OCI-LY7 (cell line): ENCODE data around the gene DDIAS. TPM values are rescaled to one million over a fixed set of nuclear protein-coding genes. Genes with fewer than 3 reads are reported as not detected.

Experiments
- BruUV-seq: library from RNA; stranded (reverse); fragments of 400-500 nt; replicated peaks from 2 replicates; lab custom pipeline; 2021; lab: Mats Ljungman, UMichigan
- CTCF ChIA-PET: fragments of 300-600 bp; sonication (Branson Sonifier 250); formaldehyde crosslinking; loops from one replicate; lab custom pipeline; 2022; ENCODE audit warnings: antibody characterized with exemption; ENCODE audit not compliant: unreplicated experiment; lab: Charles Lee
- POLR2A ChIA-PET: fragments of 300-600 bp; sonication (Branson Sonifier 250); formaldehyde crosslinking; loops from one replicate; lab custom pipeline; 2022; ENCODE audit warnings: antibody characterized with exemption; lab: Charles Lee
- DNase-seq: peaks from one replicate; pipeline ENCODE4 v3.0.0-alpha.2; 2015; ENCODE audit warnings: low spot score
- H2AFZ ChIP-seq: fragments of 200-600 bp; sonication (generic), shearing (Covaris generic); 2 replicates; pipeline ENCODE4 v1.6.1; 2014; ENCODE audit warnings: mild to moderate bottlenecking, antibody characterized with exemption, low read length, moderate library complexity
- H3K27ac ChIP-seq: fragments of 200-600 bp; sonication (generic); 2 replicates; pipeline ENCODE4 v1.5.1; 2014; ENCODE audit warnings: mixed run types, low read depth, mild to moderate bottlenecking, moderate library complexity, low read length, inconsistent platforms; ENCODE audit not compliant: poor library complexity, severe bottlenecking
- H3K36me3 ChIP-seq: fragments of 200-600 bp; sonication (generic); 2 replicates; pipeline ENCODE4 v1.6.1; 2014; ENCODE audit warnings: mild to moderate bottlenecking, antibody characterized with exemption, low read length, moderate library complexity, mixed read lengths; ENCODE audit not compliant: insufficient read depth
- H3K4me1 ChIP-seq: fragments of 200-600 bp; sonication (generic); 2 replicates; pipeline ENCODE4 v1.5.1; 2014; ENCODE audit warnings: mild to moderate bottlenecking, low read length; ENCODE audit not compliant: insufficient read depth, poor library complexity, severe bottlenecking
- H3K4me2 ChIP-seq: fragments of 200-600 bp; sonication (generic); 2 replicates; pipeline ENCODE4 v1.6.1; 2014; ENCODE audit warnings: mild to moderate bottlenecking, low read length
- H3K4me3 ChIP-seq: fragments of 200-600 bp; sonication (generic); 2 replicates; pipeline ENCODE4 v1.5.1; 2014; ENCODE audit warnings: mild to moderate bottlenecking, low read depth, low read length; ENCODE audit not compliant: poor library complexity, severe bottlenecking
- H3K79me2 ChIP-seq: fragments of 200-600 bp; sonication (generic); 2 replicates; pipeline ENCODE4 v1.6.1; 2016; ENCODE audit warnings: low read depth, mild to moderate bottlenecking, low read length, moderate library complexity, mixed read lengths; ENCODE audit not compliant: insufficient read depth
- H3K9me2 ChIP-seq: fragments of 200-600 bp; sonication (generic); 2 replicates; pipeline ENCODE4 v1.6.1; 2016; ENCODE audit warnings: mild to moderate bottlenecking, low read length, mixed read lengths; ENCODE audit not compliant: insufficient read depth
- H3K9me3 ChIP-seq: fragments of 200-600 bp; sonication (generic); 2 replicates; pipeline ENCODE4 v1.6.1; 2014; ENCODE audit warnings: mild to moderate bottlenecking, mixed run types, low read length, mixed read lengths
- H4K20me1 ChIP-seq: fragments of 200-600 bp; sonication (generic); 2 replicates; pipeline ENCODE4 v1.6.1; 2014; ENCODE audit warnings: mild to moderate bottlenecking, antibody characterized with exemption, low read length, moderate library complexity, mixed read lengths; ENCODE audit not compliant: insufficient read depth
- EZH2phosphoT487 ChIP-seq: fragments of 200-600 bp; sonication (generic); IDR thresholded peaks from 2 replicates; pipeline ENCODE4 v1.6.1; 2018; ENCODE audit warnings: low read depth, borderline replicate concordance, mild to moderate bottlenecking, mixed run types, antibody characterized with exemption, low read length, moderate library complexity, mixed read lengths
- intact Hi-C: fragments of 100-400 bp; cut with micrococcal nuclease; formaldehyde crosslinking; loops from one replicate; pipeline ENCODE4 v1.10.0; 2022; ENCODE audit not compliant: unreplicated experiment
- total RNA-seq, 2 experiments: library from RNA; depleted of rRNA in 1 of 2; stranded (reverse); fragments of >200 nt in 1 of 2; shearing (Covaris generic) in 1 of 2; gene quantifications; 2 replicates each; pipeline ENCODE4 v1.2.3, GENCODE V29; 2014 to 2022
- TF ChIP-seq, protein P1 (sequence below): fragments of 200-600 bp; sonication (generic); conservative IDR thresholded peaks from 2 replicates; pipeline ENCODE4 v1.5.1; 2014; ENCODE audit warnings: mild to moderate bottlenecking, antibody characterized with exemption, low read length, moderate library complexity, mixed read lengths

Gene DDIAS
- total RNA-seq, 2 experiments from 2014 or later: 16.7 to 23.1 TPM

DNA sequence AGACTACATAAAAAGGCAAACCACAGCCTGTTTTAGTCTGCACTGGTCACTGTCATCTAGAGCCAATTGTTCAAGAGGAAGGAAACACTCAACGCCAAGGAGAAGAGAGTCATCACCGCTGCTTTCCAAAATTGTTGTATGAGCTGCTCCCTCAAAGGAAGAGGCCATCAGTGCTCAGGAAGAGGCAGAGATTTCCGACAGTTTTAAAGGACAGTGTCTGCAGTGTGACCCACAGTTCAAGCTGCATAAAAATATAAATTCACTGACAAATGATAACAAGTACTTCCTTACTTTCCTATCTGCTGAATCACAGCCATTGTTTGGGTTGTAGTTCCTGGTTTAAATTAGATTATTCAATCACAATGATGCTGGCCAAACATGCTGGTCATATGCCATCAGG is 17.7 kb upstream of the DDIAS start:
- Histone ChIP-seq H3K36me3 (no peaks in the 10 kb centered on the region), H3K9me3 (no peaks in the 10 kb centered on the region), H3K27ac (no peak overlapping the region), H3K79me2 (no peaks in the 10 kb centered on the region), H4K20me1 (no peaks in the 10 kb centered on the region), H2AFZ (no peak overlapping the region), H3K9me2 (no peaks in the 10 kb centered on the region), H3K4me2 (no peak overlapping the region), H3K4me3 (no peak overlapping the region), H3K4me1 (peaks cover under 1% of the 10 kb centered on the region)
- DNase-seq: no peak
- TF ChIP-seq EZH2phosphoT487: no peak
- TF ChIP-seq, protein P1, sequence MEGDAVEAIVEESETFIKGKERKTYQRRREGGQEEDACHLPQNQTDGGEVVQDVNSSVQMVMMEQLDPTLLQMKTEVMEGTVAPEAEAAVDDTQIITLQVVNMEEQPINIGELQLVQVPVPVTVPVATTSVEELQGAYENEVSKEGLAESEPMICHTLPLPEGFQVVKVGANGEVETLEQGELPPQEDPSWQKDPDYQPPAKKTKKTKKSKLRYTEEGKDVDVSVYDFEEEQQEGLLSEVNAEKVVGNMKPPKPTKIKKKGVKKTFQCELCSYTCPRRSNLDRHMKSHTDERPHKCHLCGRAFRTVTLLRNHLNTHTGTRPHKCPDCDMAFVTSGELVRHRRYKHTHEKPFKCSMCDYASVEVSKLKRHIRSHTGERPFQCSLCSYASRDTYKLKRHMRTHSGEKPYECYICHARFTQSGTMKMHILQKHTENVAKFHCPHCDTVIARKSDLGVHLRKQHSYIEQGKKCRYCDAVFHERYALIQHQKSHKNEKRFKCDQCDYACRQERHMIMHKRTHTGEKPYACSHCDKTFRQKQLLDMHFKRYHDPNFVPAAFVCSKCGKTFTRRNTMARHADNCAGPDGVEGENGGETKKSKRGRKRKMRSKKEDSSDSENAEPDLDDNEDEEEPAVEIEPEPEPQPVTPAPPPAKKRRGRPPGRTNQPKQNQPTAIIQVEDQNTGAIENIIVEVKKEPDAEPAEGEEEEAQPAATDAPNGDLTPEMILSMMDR: no peak
- no TSS peak for BruUV-seq
- intact Hi-C loops: no loop called here
- POLR2A ChIA-PET: interaction anchor here (0.5 to 0.7 kb wide), 2 partner anchors 26 to 368 kb away, joined by 3 to 4 read pairs; no protein-coding TSS in a partner anchor
- CTCF ChIA-PET: no interaction called here

DNA sequence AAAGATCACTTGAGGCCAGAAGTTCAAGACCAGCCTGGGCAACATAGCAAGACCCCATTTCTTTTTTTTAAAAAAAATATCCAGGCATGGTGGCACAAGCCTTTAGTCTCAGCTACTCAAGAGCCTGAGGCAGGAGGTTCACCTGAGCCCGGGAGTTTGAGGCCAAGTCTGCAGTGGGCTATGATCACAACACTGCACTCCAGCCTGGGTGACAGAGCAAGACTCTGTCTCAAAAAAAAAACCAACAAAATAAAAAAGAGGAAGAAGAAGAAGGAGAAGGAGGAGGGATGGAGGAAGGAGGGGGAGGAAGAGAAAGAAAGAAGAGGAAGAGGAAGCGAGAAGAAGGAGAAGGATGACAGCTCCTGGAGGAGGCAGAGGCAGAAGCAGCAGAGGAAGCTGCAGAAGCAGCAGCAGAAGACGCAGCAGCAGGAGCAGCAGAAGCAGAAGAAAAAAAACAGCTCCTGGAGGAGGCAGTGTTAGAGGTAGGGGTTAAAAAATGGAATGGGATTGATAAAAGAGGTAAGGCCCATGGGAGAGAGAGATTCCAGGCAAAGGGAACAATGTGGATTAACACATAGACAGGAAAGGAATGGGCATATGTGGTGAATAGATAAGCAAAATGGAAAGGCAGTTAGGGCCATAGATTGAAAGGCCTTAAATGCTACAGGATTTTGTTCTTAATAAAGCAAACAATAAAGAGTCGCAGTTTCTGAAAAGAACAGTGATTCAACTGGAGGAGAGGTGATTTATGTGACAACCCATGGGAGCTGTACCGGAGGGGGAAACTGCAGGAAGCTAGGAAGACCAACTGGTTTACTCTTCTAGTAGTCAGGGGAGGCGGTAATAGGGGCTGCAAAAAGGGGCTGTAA is 12.2 kb upstream of the DDIAS start:
- POLR2A ChIA-PET: interaction anchor here (0.5 to 1.3 kb wide), 3 partner anchors 12 to 359 kb away, joined by 3 to 14 read pairs (median 5); partner anchors contain the start of gene DDIAS
- no peaks in the 10 kb centered on the region for H4K20me1 ChIP-seq
- H3K9me2 ChIP-seq: no peaks in the 10 kb centered on the region
- H3K27ac ChIP-seq: no peak overlapping the region
- no peaks in the 10 kb centered on the region for H3K36me3 ChIP-seq
- peak overlapping the region; percentile 43 for H3K4me2 ChIP-seq
- no peak overlapping the region for H2AFZ ChIP-seq
- intact Hi-C loops: no loop called here
- peaks cover 14% of the 10 kb centered on the region for H3K4me1 ChIP-seq
- no peak for TF ChIP-seq EZH2phosphoT487
- TF ChIP-seq, protein P1: no peak
- no peaks in the 10 kb centered on the region for H3K79me2 ChIP-seq
- H3K4me3 ChIP-seq: no peak overlapping the region
- no peaks in the 10 kb centered on the region for H3K9me3 ChIP-seq
- CTCF ChIA-PET: no interaction called here
- peak; percentile 37 for DNase-seq
- no TSS peak for BruUV-seq

DNA sequence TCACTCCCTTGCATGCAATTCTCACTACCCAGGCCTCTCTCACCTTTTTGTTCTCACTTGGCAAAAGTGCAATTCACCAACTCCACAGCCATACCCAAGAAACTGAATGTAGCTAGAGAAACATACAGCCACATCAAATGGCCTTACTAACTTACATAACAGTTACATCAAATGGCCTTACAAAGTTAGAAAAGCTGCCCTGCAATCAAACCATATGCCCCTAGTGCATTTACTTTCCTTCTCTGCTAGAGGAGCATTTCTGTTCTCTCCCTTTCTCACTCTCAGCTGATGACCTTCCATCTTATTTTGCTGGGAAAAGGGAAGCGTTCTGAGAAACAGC is 11.6 kb upstream of the DDIAS start:
- no peaks in the 10 kb centered on the region for H3K9me3 ChIP-seq
- no TSS peak for BruUV-seq
- no peak overlapping the region for H3K4me3 ChIP-seq
- H4K20me1 ChIP-seq: no peaks in the 10 kb centered on the region
- no peak overlapping the region for H3K4me2 ChIP-seq
- no peaks in the 10 kb centered on the region for H3K9me2 ChIP-seq
- no peak for DNase-seq
- TF ChIP-seq, protein P1: no peak
- no peak for TF ChIP-seq EZH2phosphoT487
- ChIA-PET CTCF (no interaction called here), POLR2A (interaction anchor here (0.6 to 1.3 kb wide), 2 partner anchors 10 to 358 kb away, joined by 5 to 6 read pairs; no protein-coding TSS in a partner anchor)
- intact Hi-C loops: no loop called here
- H3K36me3 ChIP-seq: no peaks in the 10 kb centered on the region
- no peaks in the 10 kb centered on the region for H3K79me2 ChIP-seq
- H2AFZ ChIP-seq: no peak overlapping the region
- H3K4me1 ChIP-seq: peaks cover 14% of the 10 kb centered on the region
- H3K27ac ChIP-seq: no peak overlapping the region
